Measurements from ENCODE around the gene CHN1.

- TF ChIP-seq EP300 (IDR thresholded peaks at IDR 0.05) (no peak), CTCF (IDR thresholded peaks at IDR 0.05) (no peak)
Measured at GRCh38 chr2:174763780-174764179, 241.4 kb downstream of the CHN1 start.

All from sigmoid colon (tissue), 4 donors.